ENCODE data around the gene SULF2.
"Not testable (repeated sequence)": the region's sequence is repeated elsewhere in the genome, so short reads cannot be mapped to it uniquely, and the experiment has no call there.

SULF2 gene

GRCh38 chr20:47804972-47805371 lies 19.7 kb upstream of the SULF2 start:
- not testable (repeated sequence) for DNase-seq (ENCODE audit: low spot score)

- DNase-seq (ENCODE audit: low spot score), result not testable (repeated sequence)
Measured at GRCh38 chr20:47804224-47804825, 19.0 kb upstream of the SULF2 start.

GRCh38 chr20:47802975-47803374 lies 17.7 kb upstream of the SULF2 start:
- DNase-seq (ENCODE audit: low spot score), result no peak

- DNase-seq (ENCODE audit: low spot score), result no peak
Measured at GRCh38 chr20:47802226-47802920, 17.1 kb upstream of the SULF2 start.

- no peak for DNase-seq (ENCODE audit: low spot score)
Measured at GRCh38 chr20:47801759-47802158, 16.5 kb upstream of the SULF2 start.

GRCh38 chr20:47801079-47801478 lies 15.8 kb upstream of the SULF2 start:
- no peak for DNase-seq (ENCODE audit: low spot score)

GRCh38 chr20:47800623-47801022 lies 15.3 kb upstream of the SULF2 start:
- DNase-seq (ENCODE audit: low spot score), result no peak

- no peak for DNase-seq (ENCODE audit: low spot score)
Measured at GRCh38 chr20:47799116-47799715, 13.9 kb upstream of the SULF2 start.

- DNase-seq (ENCODE audit: low spot score), result no peak
Measured at GRCh38 chr20:47796971-47797370, 11.7 kb upstream of the SULF2 start.

GRCh38 chr20:47795214-47795907 lies 10.1 kb upstream of the SULF2 start:
- DNase-seq (ENCODE audit: low spot score), result no peak

- DNase-seq (ENCODE audit: low spot score), result not testable (repeated sequence)
Measured at GRCh38 chr20:47794264-47794663, 9.0 kb upstream of the SULF2 start.

GRCh38 chr20:47792021-47792618 lies 6.8 kb upstream of the SULF2 start:
- DNase-seq (ENCODE audit: low spot score), result peak; percentile 80

GRCh38 chr20:47791084-47791599 lies 5.9 kb upstream of the SULF2 start:
- no peak for DNase-seq (ENCODE audit: low spot score)

- no peak for DNase-seq (ENCODE audit: low spot score)
Measured at GRCh38 chr20:47790580-47790965, 5.3 kb upstream of the SULF2 start.

GRCh38 chr20:47789764-47790579 lies 4.7 kb upstream of the SULF2 start:
- peak; percentile 68 for DNase-seq (ENCODE audit: low spot score)

GRCh38 chr20:47789081-47789763 lies 3.9 kb upstream of the SULF2 start:
- DNase-seq (ENCODE audit: low spot score), result no peak

GRCh38 chr20:47788741-47789080 lies 3.4 kb upstream of the SULF2 start:
- no peak for DNase-seq (ENCODE audit: low spot score)

- DNase-seq (ENCODE audit: low spot score), result no peak
Measured at GRCh38 chr20:47786765-47787107, 1.5 kb upstream of the SULF2 start.

- DNase-seq (ENCODE audit: low spot score), result peak; percentile 85
Measured at GRCh38 chr20:47785854-47786764, 828 bp upstream of the SULF2 start.
